HG03103 (cell line): Measurements from ENCODE around the gene PCGF6.
"Not testable (repeated sequence)": the region's sequence is repeated elsewhere in the genome, so short reads cannot be mapped to it uniquely, and the experiment has no call there.

Experiments
- ATAC-seq: cut with Tn5 transposase; IDR thresholded peaks from one replicate; pipeline ENCODE4 v1.9.1; 2021; ENCODE audit warnings: low read depth; ENCODE audit not compliant: unreplicated experiment

Gene PCGF6

DNA sequence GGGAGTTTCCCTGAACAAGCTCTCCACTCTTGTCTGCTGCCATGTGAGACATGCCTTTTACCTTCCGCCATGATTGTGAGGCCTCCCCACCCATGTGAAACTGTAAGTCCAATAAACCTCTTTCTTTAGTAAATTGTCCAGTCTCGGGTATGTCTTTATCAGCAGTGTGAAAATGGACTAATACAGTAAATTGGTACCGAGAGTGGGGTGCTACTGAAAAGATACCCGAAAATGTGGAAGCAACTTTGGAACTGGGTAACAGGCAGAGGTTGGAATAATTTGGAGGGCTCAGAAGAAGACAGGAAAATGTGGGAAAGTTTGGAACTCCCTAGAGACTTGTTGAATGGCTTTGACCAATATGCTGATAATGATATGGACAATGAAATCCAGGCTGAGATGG lies 92.0 kb downstream of the PCGF6 start:
- not testable (repeated sequence) for ATAC-seq

DNA sequence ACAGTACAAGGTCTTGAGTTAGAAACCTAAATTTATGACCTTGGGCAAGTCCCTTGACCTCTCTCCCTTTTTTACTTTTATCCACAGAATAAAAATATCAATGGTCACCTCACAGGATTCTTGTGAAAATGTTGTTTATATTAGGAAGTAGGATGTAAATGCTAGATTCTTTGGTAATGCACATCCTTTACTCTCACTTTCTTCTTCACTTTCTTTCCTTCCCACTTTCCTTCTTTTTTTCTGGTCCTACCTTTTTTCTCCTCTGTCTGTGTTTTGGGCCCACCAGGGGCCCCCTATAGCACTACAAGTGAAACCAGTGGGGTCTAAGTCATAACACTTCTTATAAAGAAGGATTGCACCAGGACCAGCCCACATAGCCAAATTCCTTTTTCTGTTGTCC lies 93.1 kb downstream of the PCGF6 start:
- no peak for ATAC-seq

DNA sequence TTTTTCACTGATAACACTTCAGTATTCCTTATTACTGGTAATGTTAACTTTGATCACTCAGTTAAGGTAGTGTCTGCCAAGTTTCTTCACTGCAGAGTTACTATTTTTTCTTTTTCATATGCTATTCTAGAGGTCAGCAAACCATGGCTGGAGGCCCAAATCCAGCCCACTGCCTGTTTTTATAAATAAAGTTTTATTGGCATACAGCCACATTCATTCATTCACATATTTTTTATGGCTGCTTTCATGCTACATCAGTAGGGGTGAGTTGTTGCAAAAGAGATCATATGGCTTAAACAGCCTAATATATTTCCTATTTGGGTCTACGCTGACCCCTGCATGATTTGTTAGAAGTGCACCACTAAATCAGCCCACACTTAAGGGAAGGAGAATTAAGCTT lies 94.3 kb downstream of the PCGF6 start:
- ATAC-seq, result no peak

DNA sequence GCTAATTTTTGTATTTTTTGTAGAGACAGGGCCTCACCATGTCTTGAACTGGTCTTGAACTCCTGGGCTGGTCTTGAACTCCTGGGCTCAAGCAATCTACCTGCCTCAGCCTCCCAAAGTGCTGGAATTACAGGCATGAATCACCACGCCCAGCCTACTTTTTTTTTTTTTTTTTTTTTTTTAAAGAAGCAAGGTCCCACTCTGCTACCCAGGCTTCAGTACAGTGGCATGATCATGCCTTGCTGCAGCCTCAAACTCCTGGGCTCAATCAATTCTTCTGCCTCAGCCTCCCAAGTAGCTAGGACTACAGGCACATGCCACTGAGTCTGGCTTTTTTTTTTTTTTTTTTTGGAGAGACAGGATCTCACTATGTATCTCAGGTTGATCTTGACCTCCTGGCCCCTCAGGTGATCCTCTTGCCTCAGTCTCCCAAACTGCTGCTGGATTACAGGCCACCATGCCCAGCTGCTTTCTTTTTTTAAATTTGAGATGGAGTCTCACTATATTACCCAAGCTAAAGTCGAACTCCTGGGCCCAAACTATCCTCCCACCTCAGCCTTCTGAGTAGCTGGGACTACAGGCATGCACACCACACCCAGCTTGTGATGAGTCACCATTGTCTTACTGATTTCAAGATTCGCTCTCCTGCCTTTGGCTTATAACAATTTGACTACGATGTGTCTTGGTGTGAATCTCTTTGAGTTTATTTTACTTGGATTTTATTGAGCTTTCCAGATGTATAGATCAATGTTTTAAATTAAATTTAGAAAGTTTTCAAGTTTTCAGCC lies 96.2 kb downstream of the PCGF6 start:
- ATAC-seq, result no peak

DNA sequence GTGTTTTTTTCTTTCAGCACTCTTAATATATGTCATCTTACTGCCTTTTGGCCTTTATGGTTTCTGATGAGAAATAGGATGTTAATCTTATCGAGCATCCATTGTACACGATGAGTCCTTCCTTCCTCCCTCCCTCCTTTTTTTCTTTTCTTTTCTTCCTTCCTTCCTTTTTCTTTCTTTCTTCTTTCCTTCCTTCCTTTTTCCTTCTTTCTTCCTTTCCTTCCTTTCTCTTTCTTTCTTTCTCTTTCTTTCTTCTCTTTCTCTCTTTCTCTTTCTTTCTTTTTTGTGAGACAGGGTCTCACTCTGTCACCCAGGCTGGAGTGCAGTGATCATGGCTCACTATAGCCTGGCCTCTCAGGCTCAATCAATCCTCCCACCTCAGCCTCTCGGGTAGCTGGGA lies 96.8 kb downstream of the PCGF6 start:
- ATAC-seq, result no peak
